22Rv1 (cell line): ENCODE measurements around the gene LATS1.

Experiments
- CTCF ChIP-seq: fragments of 450-650 bp; IDR thresholded peaks from 2 replicates; pipeline ENCODE4 v1.5.1; 2017; ENCODE audit warnings: mild to moderate bottlenecking
- ZFX ChIP-seq: fragments of 450-650 bp; IDR thresholded peaks from 2 replicates; pipeline ENCODE4 v1.6.1; 2017; ENCODE audit warnings: antibody characterized with exemption, borderline replicate concordance

- TF ChIP-seq CTCF: no peak
- TF ChIP-seq ZFX: no peak
These were observed 5.4 kb upstream of the LATS1 start for GRCh38 chr6:149723262-149723661.
